GM12865 (cell line): ENCODE measurements around the gene KRTAP10-10.
A peak's percentile ranks its signal among the peaks of the same experiment; 100 is the strongest.

Experiments
- DNase-seq: peaks from one replicate; pipeline ENCODE4 v3.0.0; 2010; ENCODE audit warnings: low read depth
- H3K4me3 ChIP-seq: 2 replicates; pipeline ENCODE4 v1.5.1; 2011; ENCODE audit warnings: mild to moderate bottlenecking, low read depth, low read length, control low read depth
- CTCF ChIP-seq: IDR thresholded peaks from 2 replicates; pipeline ENCODE4 v1.5.1; 2011; ENCODE audit warnings: low read length, control low read depth, low read depth, inconsistent platforms; ENCODE audit not compliant: insufficient read depth; ENCODE audit errors: missing control alignments

Gene KRTAP10-10

GRCh38 chr21:44615466-44615865 lies 21.7 kb upstream of the KRTAP10-10 start:
- no peak overlapping the region for H3K4me3 ChIP-seq
- DNase-seq, result no peak
- no peak for TF ChIP-seq CTCF

GRCh38 chr21:44615911-44616590 lies 21.1 kb upstream of the KRTAP10-10 start:
- no peak for DNase-seq
- no peak for TF ChIP-seq CTCF
- H3K4me3 ChIP-seq, result no peak overlapping the region

- no peak overlapping the region for H3K4me3 ChIP-seq
- no peak for DNase-seq
- TF ChIP-seq CTCF, result no peak
These were observed 20.6 kb upstream of the KRTAP10-10 start for GRCh38 chr21:44616591-44616926.

GRCh38 chr21:44617071-44617501 lies 20.1 kb upstream of the KRTAP10-10 start:
- no peak for TF ChIP-seq CTCF
- DNase-seq, result no peak
- no peak overlapping the region for H3K4me3 ChIP-seq

- H3K4me3 ChIP-seq, result no peak overlapping the region
- TF ChIP-seq CTCF, result peak; percentile 13
- peak; percentile 21 for DNase-seq
These were observed 18.7 kb upstream of the KRTAP10-10 start for GRCh38 chr21:44618504-44618903.

- no peak for DNase-seq
- TF ChIP-seq CTCF, result no peak
- H3K4me3 ChIP-seq, result no peak overlapping the region
These were observed 18.2 kb upstream of the KRTAP10-10 start for GRCh38 chr21:44618909-44619308.

GRCh38 chr21:44619886-44620285 lies 17.3 kb upstream of the KRTAP10-10 start:
- DNase-seq, result no peak
- H3K4me3 ChIP-seq, result no peak overlapping the region
- TF ChIP-seq CTCF, result no peak
